ENCODE data around the gene RPE65.

- TF ChIP-seq CTCF (IDR thresholded peaks at IDR 0.05) (no peak), EZH2 (IDR thresholded peaks at IDR 0.05; ENCODE audit: borderline replicate concordance, insufficient read depth, low read depth, low read length, poor library complexity, severe bottlenecking) (no peak)
These were observed 3.4 kb upstream of the RPE65 start for GRCh38 chr1:68453060-68453670.
